ENCODE results near the gene BCL7A. TPM values are rescaled to one million over a fixed set of nuclear protein-coding genes. Genes with fewer than 3 reads are reported as not detected.
A peak's percentile ranks its signal among the peaks of the same experiment; 100 is the strongest.

Gene BCL7A
- total and polyA plus RNA-seq, 9 of the 15 experiments (the other 6 are each of a cell fraction or from before 2014, with no cell fraction given) = 0.25 to 21.9 (median 14.9) TPM

DNA sequence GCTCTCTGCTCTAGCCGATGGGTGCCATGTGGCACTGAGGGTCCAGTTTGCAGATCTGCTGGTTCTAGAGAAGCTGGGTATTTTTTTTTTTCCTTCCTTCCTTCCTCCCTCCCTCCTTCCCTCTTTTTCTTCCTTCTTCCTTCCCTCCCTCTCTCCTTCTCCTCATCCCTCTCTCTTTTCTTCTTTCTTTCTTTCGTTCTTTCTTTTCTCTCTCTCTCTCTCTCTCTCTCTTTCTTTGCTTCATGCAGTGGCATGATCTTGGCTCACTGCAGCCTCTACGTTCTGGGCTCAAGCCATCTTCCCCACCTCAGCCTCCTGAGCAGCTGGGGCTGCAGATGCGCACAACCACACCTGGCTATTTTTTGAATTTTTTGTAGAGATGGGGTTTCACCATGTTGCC is 2.7 kb upstream of the BCL7A start (continued):
- TF ChIP-seq TOE1 (IDR thresholded peaks at IDR 0.05; ENCODE audit: borderline replicate concordance) (no peak), TOE1 (CRISPR knock-in tag; IDR thresholded peaks at IDR 0.05; ENCODE audit: borderline replicate concordance, low read depth) (no peak), FOXP1 (CRISPR knock-in tag; IDR thresholded peaks at IDR 0.05) (no peak), TGIF2 (CRISPR knock-in tag; IDR thresholded peaks at IDR 0.05) (no peak), PHB2 (IDR thresholded peaks at IDR 0.05; ENCODE audit: low read depth) (no peak), BRF1 (IDR thresholded peaks at IDR 0.05; ENCODE audit: borderline replicate concordance, extremely low read depth, insufficient read length) (no peak), ZNF184 (CRISPR knock-in tag; IDR thresholded peaks at IDR 0.05) (no peak), ZBTB17 (CRISPR knock-in tag; IDR thresholded peaks at IDR 0.05) (no peak)

DNA sequence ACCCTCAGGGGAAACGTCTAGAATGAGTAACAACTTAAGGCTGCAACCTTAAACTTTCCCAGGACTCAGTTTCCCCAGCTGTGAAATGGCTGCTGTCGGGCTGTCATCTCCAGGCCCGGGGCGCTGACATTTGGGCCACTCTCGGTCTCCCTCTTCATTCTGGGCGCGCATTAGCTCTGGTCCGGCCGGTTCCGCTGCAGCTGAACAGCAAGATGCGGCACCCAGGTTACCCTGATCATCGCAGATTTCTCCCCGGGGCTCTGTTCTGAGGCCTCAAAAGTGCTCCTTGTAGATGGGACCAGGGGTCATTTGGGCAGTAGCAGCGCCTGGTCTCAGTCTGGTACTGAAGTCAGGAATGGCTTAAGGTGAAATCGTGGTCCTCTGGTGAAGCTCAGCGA is 890 bp upstream of the BCL7A start:
- no peaks in the 10 kb centered on the region; the same call in 1 of the 2 replicates for H4K20me1 ChIP-seq (replicated peaks; ENCODE audit: control insufficient read depth, insufficient read depth, low read length)
- peak overlapping the region; percentile 80 for H2AFZ ChIP-seq (ENCODE audit: low read depth, low read length)
- peaks cover 17 to 39% of the 10 kb centered on the region in 2 experiments for H3K4me1 ChIP-seq (replicated peaks in 1 of 2; ENCODE audit: control insufficient read depth in 2 of 2, insufficient read depth in 2 of 2, low read length in 2 of 2)
- H3K9ac ChIP-seq (ENCODE audit: insufficient read depth in 1 of 2, low read depth in 2 of 2, low read length in 2 of 2) = peak overlapping the region; percentile 21 to 98; a peak in 1 of 4 replicates
- intact Hi-C loops (cut with micrococcal nuclease) (loop anchor here (5.0 kb wide), 1 partner anchor 88 kb away; no protein-coding TSS in a partner anchor), in situ Hi-C loops (cut with MboI) (no loop called here)
- H3K4me2 ChIP-seq (ENCODE audit: insufficient read depth, low read length) = peak overlapping the region; percentile 63; the same call in 1 of the 2 replicates
- no peaks in the 10 kb centered on the region for H3K36me3 ChIP-seq (ENCODE audit: control insufficient read depth, insufficient read depth, low read length)
- H3K27ac ChIP-seq (ENCODE audit: extremely low read depth, low read depth, low read length) = no peak overlapping the region
- BruUV-seq (replicated peaks) = TSS peak; percentile 46
- POLR2A ChIA-PET = interaction anchor here (0.5 to 1.3 kb wide), 4 partner anchors 9 to 118 kb away, joined by 3 to 7 read pairs (median 4); no protein-coding TSS in a partner anchor
- H3K4me3 ChIP-seq = peak overlapping the region; percentile 67; the same call in 1 of the 2 replicates
- H3K9me1 ChIP-seq (ENCODE audit: control insufficient read depth, insufficient read depth, low read length) = no peaks in the 10 kb centered on the region
- DNase-seq (ENCODE audit: extremely low read depth in 1 of 4, low spot score in 3 of 4) (no peak), ATAC-seq (no peak), FAIRE-seq (no peak)
- no peaks in the 10 kb centered on the region; a peak in 1 of 5 replicates for H3K27me3 ChIP-seq (ENCODE audit: control insufficient read depth in 2 of 2, insufficient read depth in 2 of 2, low read length in 2 of 2)
- H3K79me2 ChIP-seq (ENCODE audit: control insufficient read depth, insufficient read depth, low read length) = peaks cover 37% of the 10 kb centered on the region
- TF ChIP-seq, protein P1, sequence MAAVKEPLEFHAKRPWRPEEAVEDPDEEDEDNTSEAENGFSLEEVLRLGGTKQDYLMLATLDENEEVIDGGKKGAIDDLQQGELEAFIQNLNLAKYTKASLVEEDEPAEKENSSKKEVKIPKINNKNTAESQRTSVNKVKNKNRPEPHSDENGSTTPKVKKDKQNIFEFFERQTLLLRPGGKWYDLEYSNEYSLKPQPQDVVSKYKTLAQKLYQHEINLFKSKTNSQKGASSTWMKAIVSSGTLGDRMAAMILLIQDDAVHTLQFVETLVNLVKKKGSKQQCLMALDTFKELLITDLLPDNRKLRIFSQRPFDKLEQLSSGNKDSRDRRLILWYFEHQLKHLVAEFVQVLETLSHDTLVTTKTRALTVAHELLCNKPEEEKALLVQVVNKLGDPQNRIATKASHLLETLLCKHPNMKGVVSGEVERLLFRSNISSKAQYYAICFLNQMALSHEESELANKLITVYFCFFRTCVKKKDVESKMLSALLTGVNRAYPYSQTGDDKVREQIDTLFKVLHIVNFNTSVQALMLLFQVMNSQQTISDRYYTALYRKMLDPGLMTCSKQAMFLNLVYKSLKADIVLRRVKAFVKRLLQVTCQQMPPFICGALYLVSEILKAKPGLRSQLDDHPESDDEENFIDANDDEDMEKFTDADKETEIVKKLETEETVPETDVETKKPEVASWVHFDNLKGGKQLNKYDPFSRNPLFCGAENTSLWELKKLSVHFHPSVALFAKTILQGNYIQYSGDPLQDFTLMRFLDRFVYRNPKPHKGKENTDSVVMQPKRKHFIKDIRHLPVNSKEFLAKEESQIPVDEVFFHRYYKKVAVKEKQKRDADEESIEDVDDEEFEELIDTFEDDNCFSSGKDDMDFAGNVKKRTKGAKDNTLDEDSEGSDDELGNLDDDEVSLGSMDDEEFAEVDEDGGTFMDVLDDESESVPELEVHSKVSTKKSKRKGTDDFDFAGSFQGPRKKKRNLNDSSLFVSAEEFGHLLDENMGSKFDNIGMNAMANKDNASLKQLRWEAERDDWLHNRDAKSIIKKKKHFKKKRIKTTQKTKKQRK (IDR thresholded peaks at IDR 0.05; ENCODE audit: borderline replicate concordance, low read depth, low read length) = no peak
- peak; percentile 24; the same call in 1 of the 2 replicates for TF ChIP-seq BCOR (IDR thresholded peaks at IDR 0.05)
- CTCF ChIA-PET (ENCODE audit: low intra/inter-chr PET ratio) = no interaction called here
- 94% methylated on average over 16 of the region's 16 CpGs for WGBS (ENCODE audit: insufficient coverage, low coverage, missing lambda C conversion rate)
- peaks cover 5% of the 10 kb centered on the region; the same call in 1 of the 2 replicates for H3K9me3 ChIP-seq (replicated peaks; ENCODE audit: control insufficient read depth, insufficient read depth, low read depth, low read length)
